H1 (cell line): ENCODE measurements around the gene ARID5B. TPM values are rescaled to one million over a fixed set of nuclear protein-coding genes. Genes with fewer than 3 reads are reported as not detected.

Experiments used
- CTCF ChIA-PET: fragments of 300-600 bp; sonication (Branson Sonifier 250); formaldehyde crosslinking; loops from one replicate; lab custom pipeline; 2021; ENCODE audit not compliant: partially characterized antibody; lab: Charles Lee
- POLR2A ChIA-PET: fragments of 300-600 bp; sonication (Branson Sonifier 250); formaldehyde crosslinking; loops from one replicate; lab custom pipeline; 2021; ENCODE audit warnings: inconsistent platforms; ENCODE audit not compliant: partially characterized antibody; lab: Charles Lee
- DNase-seq, 2 experiments: peaks; one replicate each; pipeline versions ENCODE4 v3.0.0 to v3.0.0-alpha.2; 2010 to 2022; ENCODE audit warnings: low spot score in 2 of 2, low read depth in 1 of 2, mixed read lengths in 1 of 2
- FAIRE-seq: peaks from 2 replicates; lab custom pipeline; 2011; peaks lifted over from hg19 to GRCh38; lab: Jason Lieb, UNC
- H2AFZ ChIP-seq: 2 replicates; pipeline ENCODE4 v1.8.1; 2012; ENCODE audit warnings: low read length, inconsistent platforms
- H2AK5ac ChIP-seq: 2 replicates; pipeline ENCODE4 v1.6.1; 2013; ENCODE audit warnings: low read depth, low read length
- H2BK120ac ChIP-seq: replicated peaks from 2 replicates; pipeline ENCODE3; 2013; ENCODE audit warnings: low read depth, low read length, inconsistent platforms
- H2BK12ac ChIP-seq: 2 replicates; pipeline ENCODE4 v1.6.1; 2013; ENCODE audit warnings: low read depth, low read length
- H2BK15ac ChIP-seq: 2 replicates; pipeline ENCODE4 v1.6.1; 2013; ENCODE audit warnings: low read length
- H2BK20ac ChIP-seq: 2 replicates; pipeline ENCODE4 v1.6.1; 2013; ENCODE audit warnings: low read length
- H2BK5ac ChIP-seq: 2 replicates; pipeline ENCODE4 v1.6.1; 2013; ENCODE audit warnings: low read depth, low read length
- H3K14ac ChIP-seq: 2 replicates; pipeline ENCODE4 v1.6.1; 2013; ENCODE audit warnings: inconsistent platforms; ENCODE audit not compliant: insufficient read length
- H3K18ac ChIP-seq: 2 replicates; pipeline ENCODE4 v1.6.1; 2013; ENCODE audit warnings: low read length; ENCODE audit errors: extremely low read depth
- H3K23ac ChIP-seq: 2 replicates; pipeline ENCODE4 v1.6.1; 2013; ENCODE audit warnings: inconsistent platforms; ENCODE audit not compliant: insufficient read length
- H3K23me2 ChIP-seq: 2 replicates; pipeline ENCODE4 v1.6.1; 2013; ENCODE audit warnings: low read depth, low read length
- H3K27ac ChIP-seq: 2 replicates; pipeline ENCODE4 v1.6.1; 2011; ENCODE audit warnings: low read depth, low read length, inconsistent platforms
- H3K27me3 ChIP-seq, 4 experiments: replicated peaks in 1 of 4; 1 replicate in 1 of 4; 2 replicates in 3 of 4; pipeline versions ENCODE4 v1.6.1 to v1.8.1; 2011 to 2013; ENCODE audit warnings: low read length in 3 of 4, mild to moderate bottlenecking in 3 of 4, inconsistent platforms in 2 of 4, mixed read lengths in 2 of 4, moderate library complexity in 1 of 4; ENCODE audit not compliant: control insufficient read depth in 3 of 4, insufficient read depth in 3 of 4; ENCODE audit errors: extremely low read depth in 1 of 4
- H3K36me3 ChIP-seq, 4 experiments: 2 replicates each; pipeline versions ENCODE4 v1.6.1 to v1.8.1; 2011 to 2013; ENCODE audit warnings: mild to moderate bottlenecking in 4 of 4, low read length in 3 of 4, moderate library complexity in 2 of 4, control low read depth in 1 of 4, inconsistent platforms in 1 of 4; ENCODE audit not compliant: insufficient read depth in 4 of 4, control insufficient read depth in 2 of 4
- H3K4ac ChIP-seq: replicated peaks from 2 replicates; pipeline ENCODE3; 2013; ENCODE audit warnings: low read length, low read depth, mixed read lengths, inconsistent platforms; ENCODE audit not compliant: insufficient read length
- H3K4me1 ChIP-seq, 4 experiments: replicated peaks in 1 of 4; 1 replicate in 1 of 4; 2 replicates in 3 of 4; pipeline versions ENCODE4 v1.6.1 to v1.8.1; 2011 to 2013; ENCODE audit warnings: low read length in 3 of 4, inconsistent platforms in 2 of 4, mixed read lengths in 1 of 4; ENCODE audit not compliant: insufficient read depth in 4 of 4, control insufficient read depth in 3 of 4
- H3K4me2 ChIP-seq, 2 experiments: 2 replicates each; pipeline versions ENCODE4 v1.6.1 to v1.8.1; 2011 to 2013; ENCODE audit warnings: low read depth in 2 of 2, low read length in 2 of 2, control low read depth in 1 of 2, inconsistent platforms in 1 of 2, mild to moderate bottlenecking in 1 of 2; ENCODE audit not compliant: insufficient read depth in 1 of 2
- H3K4me3 ChIP-seq, 4 experiments: fragments of 200-600, 300-600 bp in 1 of 4; sonication (generic), shearing (Covaris generic), sonication (Bioruptor Twin) in 1 of 4; 2 replicates each; pipeline versions ENCODE4 v1.5.1 to v1.8.1; 2011 to 2016; ENCODE audit warnings: low read length in 4 of 4, low read depth in 3 of 4, control low read depth in 2 of 4, inconsistent platforms in 2 of 4, mild to moderate bottlenecking in 2 of 4, mixed read lengths in 1 of 4, moderate library complexity in 1 of 4; ENCODE audit not compliant: insufficient read depth in 2 of 4; ENCODE audit errors: extremely low read depth in 1 of 4
- H3K56ac ChIP-seq: replicated peaks from 2 replicates; pipeline ENCODE3; 2013; ENCODE audit warnings: low read depth, mild to moderate bottlenecking, mixed read lengths, low read length, inconsistent platforms; ENCODE audit not compliant: insufficient read length
- H3K79me1 ChIP-seq: 2 replicates; pipeline ENCODE4 v1.6.1; 2013; ENCODE audit warnings: low read depth, low read length, control low read depth
- H3K79me2 ChIP-seq, 2 experiments: 2 replicates each; pipeline versions ENCODE4 v1.6.1 to v1.8.1; 2012 to 2013; ENCODE audit warnings: low read length in 2 of 2, mild to moderate bottlenecking in 2 of 2, inconsistent platforms in 1 of 2; ENCODE audit not compliant: insufficient read depth in 2 of 2, control insufficient read depth in 1 of 2
- H3K9ac ChIP-seq, 4 experiments: replicated peaks in 1 of 4; 1 replicate in 1 of 4; 2 replicates in 3 of 4; pipeline versions ENCODE4 v1.6.1 to v1.8.1; 2011 to 2013; ENCODE audit warnings: low read depth in 3 of 4, low read length in 3 of 4, control low read depth in 2 of 4, mild to moderate bottlenecking in 2 of 4, moderate library complexity in 2 of 4, inconsistent platforms in 1 of 4; ENCODE audit errors: extremely low read depth in 1 of 4
- H3K9me3 ChIP-seq, 2 experiments: 2 replicates each; pipeline versions ENCODE4 v1.6.1 to v1.8.1; 2012 to 2013; ENCODE audit warnings: mild to moderate bottlenecking in 2 of 2, moderate library complexity in 2 of 2, control low read depth in 1 of 2, inconsistent platforms in 1 of 2, low read depth in 1 of 2, low read length in 1 of 2, mixed read lengths in 1 of 2; ENCODE audit not compliant: insufficient read depth in 2 of 2
- H4K20me1 ChIP-seq, 2 experiments: replicated peaks in 1 of 2; 2 replicates each; pipeline versions ENCODE3 to v1.8.1; 2011 to 2013; ENCODE audit warnings: inconsistent platforms in 2 of 2, low read length in 2 of 2, mild to moderate bottlenecking in 1 of 2; ENCODE audit not compliant: insufficient read depth in 2 of 2, control insufficient read depth in 1 of 2
- H4K5ac ChIP-seq: 2 replicates; pipeline ENCODE4 v1.6.1; 2013; ENCODE audit warnings: low read length, low read depth, mixed read lengths, inconsistent platforms; ENCODE audit not compliant: insufficient read length
- H4K8ac ChIP-seq: 2 replicates; pipeline ENCODE4 v1.8.0; 2013; ENCODE audit warnings: mild to moderate bottlenecking, moderate library complexity, low read length, inconsistent platforms; ENCODE audit not compliant: insufficient read depth; ENCODE audit errors: extremely low read depth
- H4K91ac ChIP-seq: replicated peaks from 2 replicates; pipeline ENCODE3; 2013; ENCODE audit warnings: low read length, mixed read lengths, inconsistent platforms; ENCODE audit not compliant: insufficient read length
- CBX8 ChIP-seq: fragments of 300-800, 300-1000 bp; sonication (generic); IDR thresholded peaks from 2 replicates; pipeline ENCODE4 v1.7.1; 2016; ENCODE audit warnings: low read depth, low read length, borderline replicate concordance
- FOSL1 ChIP-seq: IDR thresholded peaks from 2 replicates; pipeline ENCODE4 v1.6.1; 2011; ENCODE audit warnings: mild to moderate bottlenecking, low read depth, low read length, moderate library complexity; ENCODE audit not compliant: insufficient read depth
- GABPA ChIP-seq: IDR thresholded peaks from 2 replicates; pipeline ENCODE4 v1.6.1; 2011; ENCODE audit warnings: mild to moderate bottlenecking, low read length, moderate library complexity, borderline replicate concordance; ENCODE audit not compliant: insufficient read depth
- KDM1A ChIP-seq: fragments of 200-600, 300-600 bp; sonication (generic); IDR thresholded peaks from 2 replicates; pipeline ENCODE4 v1.7.1; 2016; ENCODE audit warnings: mild to moderate bottlenecking, low read length, borderline replicate concordance
- PHF8 ChIP-seq: fragments of 200-600 bp; sonication (generic); conservative IDR thresholded peaks from 2 replicates; pipeline ENCODE4 v1.7.1; 2012; ENCODE audit warnings: low read depth, mild to moderate bottlenecking, inconsistent platforms, low read length, moderate library complexity
- POLR2AphosphoS5 ChIP-seq: IDR thresholded peaks from 2 replicates; pipeline ENCODE4 v1.6.1; 2011; ENCODE audit warnings: low read depth, low read length
- RXRA ChIP-seq: IDR thresholded peaks from 2 replicates; pipeline ENCODE4 v1.6.1; 2011; ENCODE audit warnings: low read depth, mild to moderate bottlenecking, low read length, moderate library complexity; ENCODE audit not compliant: insufficient read depth
- SIN3A ChIP-seq, 2 experiments: IDR thresholded peaks in 1 of 2; conservative IDR thresholded peaks in 1 of 2; 2 replicates each; pipeline ENCODE4 v1.6.1; 2011 to 2012; ENCODE audit warnings: low read length in 2 of 2, improper control_type of control experiment in 1 of 2, low read depth in 1 of 2, mild to moderate bottlenecking in 1 of 2
- SRF ChIP-seq: IDR thresholded peaks from 2 replicates; pipeline ENCODE4 v1.6.1; 2011; ENCODE audit warnings: mild to moderate bottlenecking, low read depth, low read length, moderate library complexity
- SUZ12 ChIP-seq: fragments of 200-600 bp; sonication (generic); IDR thresholded peaks from 2 replicates; pipeline ENCODE4 v1.6.1; 2012; ENCODE audit warnings: mild to moderate bottlenecking, inconsistent platforms, low read length, moderate library complexity, mixed read lengths
- WGBS, 2 experiments: shearing (Covaris generic) in 1 of 2; methylation state at CpG; one replicate each; pipeline versions ENCODE4 v1.1.6 to v1.1.7; 2013 to 2015; ENCODE audit warnings: low lambda C conversion rate in 2 of 2, mixed read lengths in 2 of 2, inconsistent platforms in 1 of 2, low coverage in 1 of 2, missing lambda C conversion rate in 1 of 2; ENCODE audit not compliant: insufficient replicate concordance in 2 of 2, insufficient coverage in 1 of 2, insufficient read length in 1 of 2; ENCODE audit errors: extremely low coverage in 1 of 2, missing lambda C conversion rate in 1 of 2; 5-methylcytosine and 5-hydroxymethylcytosine counted together
- polyA plus RNA-seq, 7 experiments: library from polyadenylated mRNA; depleted of rRNA in 3 of 7; stranded (reverse) in 5 of 7; unstranded in 2 of 7; fragments of >200 nt in 5 of 7; fragments of 200-250 nt in 2 of 7; gene quantifications; 1 replicate in 5 of 7; 2 replicates in 1 of 7; 4 replicates in 1 of 7; pipeline versions ENCODE4 v1.2.1 to v1.2.3, GENCODE V29; 2011 to 2013; ENCODE audit warnings: missing spikeins in 2 of 7, mixed read lengths in 2 of 7
- total RNA-seq: library from RNA; stranded (reverse); fragmentation: NEBNext Ultra II Directional; extraction: Animal tissue kit (Norgen Biotek cat#: 25700); gene quantifications from 2 replicates; pipeline ENCODE4 v1.2.1, GENCODE V29; 2021

The ARID5B gene
- total and polyA plus RNA-seq, 2 of the 8 experiments (the other 6 are each of a cell fraction or from before 2014, with no cell fraction given), result 0.21 to 1.1 TPM

DNA sequence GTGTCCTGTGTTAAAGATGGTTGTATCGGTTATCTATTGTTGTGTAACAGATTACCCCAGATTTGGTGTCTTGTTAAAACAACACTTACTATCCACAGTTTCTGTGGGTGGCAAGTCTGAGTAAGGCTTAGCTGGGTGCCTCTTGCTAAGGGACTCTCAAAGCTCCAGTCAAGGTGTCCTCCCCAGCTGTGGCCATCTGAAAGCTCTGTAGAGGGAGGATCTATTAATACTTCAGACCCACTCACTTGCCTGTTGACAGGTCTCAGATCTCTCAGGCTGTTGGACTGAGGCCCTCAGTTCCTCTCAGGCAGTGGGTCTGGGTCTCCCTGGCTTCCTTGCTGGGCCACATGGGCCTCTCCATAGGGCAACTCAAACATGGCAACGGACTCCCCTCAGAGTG lies 19.6 kb downstream of the ARID5B start:
- H2BK5ac ChIP-seq, result no peak overlapping the region
- H3K27ac ChIP-seq, result no peak overlapping the region
- H2BK20ac ChIP-seq, result no peak overlapping the region
- H3K4ac ChIP-seq, result no peak overlapping the region
- ChIA-PET CTCF (interaction anchor here (1.6 kb wide), 1 partner anchor 24 kb away, joined by 5 read pairs; no protein-coding TSS in a partner anchor), POLR2A (no interaction called here)
- no peak overlapping the region for H2BK15ac ChIP-seq
- no peak for DNase-seq
- no peaks in the 10 kb centered on the region for H3K79me1 ChIP-seq
- 82% methylated on average over 2 of the region's 2 CpGs; no CpG with 5 or more reads in 1 of the 2 experiments for WGBS, 2 experiments
- no peak overlapping the region for H3K56ac ChIP-seq
- no peak overlapping the region for H3K23ac ChIP-seq
- H3K4me1 ChIP-seq, result no peaks in the 10 kb centered on the region
- no peak overlapping the region for H2BK120ac ChIP-seq
- no peak overlapping the region for H3K4me3 ChIP-seq
- no peak overlapping the region for H2BK12ac ChIP-seq
- no peak for FAIRE-seq
- no peak overlapping the region for H4K8ac ChIP-seq
- H4K5ac ChIP-seq, result no peak overlapping the region
- no peak overlapping the region for H3K18ac ChIP-seq
- H3K4me2 ChIP-seq, result no peak overlapping the region
- H3K36me3 ChIP-seq, result no peaks in the 10 kb centered on the region
- no peak overlapping the region for H3K14ac ChIP-seq
- no peaks in the 10 kb centered on the region for H3K79me2 ChIP-seq
- H2AK5ac ChIP-seq, result no peak overlapping the region
- H3K23me2 ChIP-seq, result no peaks in the 10 kb centered on the region
- no peak for TF ChIP-seq KDM1A
- no peak for TF ChIP-seq CBX8
- TF ChIP-seq POLR2AphosphoS5, result no peak
- no peak for TF ChIP-seq GABPA
- no peak for TF ChIP-seq SIN3A (conservative IDR thresholded peaks at IDR 0.05 in 1 of 2, IDR thresholded peaks at IDR 0.05 in 1 of 2; ENCODE audit: low read depth in 1 of 2, low read length in 2 of 2)
- no peak for TF ChIP-seq PHF8
- no peak for TF ChIP-seq SUZ12
- TF ChIP-seq FOSL1, result no peak
- TF ChIP-seq SRF, result no peak
- TF ChIP-seq RXRA, result no peak
- no peaks in the 10 kb centered on the region for H3K27me3 ChIP-seq
- H4K20me1 ChIP-seq, result no peaks in the 10 kb centered on the region
- H3K9me3 ChIP-seq, result no peaks in the 10 kb centered on the region
- H2AFZ ChIP-seq, result no peak overlapping the region
- no peak overlapping the region for H3K9ac ChIP-seq
- H4K91ac ChIP-seq, result no peak overlapping the region
